D721Med (cell line): ENCODE measurements around the gene FGF7.
"Not testable (repeated sequence)": the region's sequence is repeated elsewhere in the genome, so short reads cannot be mapped to it uniquely, and the experiment has no call there.

Experiments used
- DNase-seq: peaks from one replicate; pipeline ENCODE4 v3.0.0; 2011; ENCODE audit warnings: low spot score; ENCODE audit not compliant: insufficient read length
- FAIRE-seq: peaks from 2 replicates; lab custom pipeline; 2011; peaks lifted over from hg19 to GRCh38; lab: Jason Lieb, UNC
- CTCF ChIP-seq: IDR thresholded peaks from 2 replicates; pipeline ENCODE4 v1.5.1; 2012; ENCODE audit warnings: mild to moderate bottlenecking, control low read depth; ENCODE audit not compliant: insufficient read depth; ENCODE audit errors: missing control alignments

FGF7 gene

GRCh38 chr15:49471733-49472132 lies 48.7 kb downstream of the FGF7 start:
- no peak for TF ChIP-seq CTCF
- FAIRE-seq (no peak), DNase-seq (no peak)

- no peak for FAIRE-seq
- no peak for DNase-seq
- TF ChIP-seq CTCF = no peak
Observed at GRCh38 chr15:49472338-49472737, 49.3 kb downstream of the FGF7 start.

GRCh38 chr15:49473031-49473430 lies 50.0 kb downstream of the FGF7 start:
- no peak for TF ChIP-seq CTCF
- FAIRE-seq (no peak), DNase-seq (no peak)

- not testable (repeated sequence) for DNase-seq, FAIRE-seq
Observed at GRCh38 chr15:49478021-49478420, 55.0 kb downstream of the FGF7 start.

- FAIRE-seq, DNase-seq: not testable (repeated sequence)
Observed at GRCh38 chr15:49478982-49479381, 55.9 kb downstream of the FGF7 start.

- DNase-seq, FAIRE-seq: not testable (repeated sequence)
Observed at GRCh38 chr15:49485401-49485800, 62.4 kb downstream of the FGF7 start.

GRCh38 chr15:49490966-49491365 lies 67.9 kb downstream of the FGF7 start:
- FAIRE-seq (no peak), DNase-seq (no peak)
- TF ChIP-seq CTCF = no peak

- FAIRE-seq (no peak), DNase-seq (no peak)
- TF ChIP-seq CTCF = no peak
Observed at GRCh38 chr15:49492151-49492550, 69.1 kb downstream of the FGF7 start.

- DNase-seq = no peak
- FAIRE-seq = no peak
Observed at GRCh38 chr15:49492830-49493229, 69.8 kb downstream of the FGF7 start.

More at GRCh38 chr15:49492830-49493229, 69.8 kb downstream of the FGF7 start:
- no peak for TF ChIP-seq CTCF
